K562 (cell line): Measurements from ENCODE around the gene PRDM12. TPM values are rescaled to one million over a fixed set of nuclear protein-coding genes. Genes with fewer than 3 reads are reported as not detected.

Source experiments
- ARID3A ChIP-seq: IDR thresholded peaks from 2 replicates; pipeline ENCODE4 v1.6.1; 2012; ENCODE audit warnings: low read depth, low read length, improper control_type of control experiment, borderline replicate concordance
- ASH1L ChIP-seq: fragments of 450-650 bp; IDR thresholded peaks from 2 replicates; pipeline ENCODE4 v1.6.1; 2018; ENCODE audit warnings: borderline replicate concordance, mild to moderate bottlenecking, low read depth; ENCODE audit not compliant: partially characterized antibody
- ATF6 ChIP-seq: sonication (generic); formaldehyde crosslinking; IDR thresholded peaks from 2 replicates; pipeline ENCODE4 v1.4.0; 2020; ENCODE audit warnings: mild to moderate bottlenecking, missing genetic modification reagents
- BDP1 ChIP-seq: IDR thresholded peaks from 3 replicates; pipeline ENCODE4 v1.6.1; 2011; ENCODE audit not compliant: insufficient read length, insufficient read depth
- C11orf30 ChIP-seq: fragments of 450-650 bp; IDR thresholded peaks from 2 replicates; pipeline ENCODE4 v1.6.1; 2016; ENCODE audit warnings: low read depth, mild to moderate bottlenecking
- KAT2B ChIP-seq: IDR thresholded peaks from one replicate; pipeline ENCODE4 v1.6.1; 2012; ENCODE audit warnings: low read depth, mild to moderate bottlenecking, control low read depth, inconsistent platforms, low read length, moderate library complexity
- KDM5B ChIP-seq: fragments of 200-600 bp; sonication (generic); IDR thresholded peaks from 2 replicates; pipeline ENCODE4 v1.6.1; 2012; ENCODE audit warnings: low read depth, mild to moderate bottlenecking, moderate library complexity, low read length, control low read depth, inconsistent platforms; ENCODE audit not compliant: insufficient replicate concordance
- MAFG ChIP-seq: fragments of 450-650 bp; conservative IDR thresholded peaks from 2 replicates; pipeline ENCODE4 v1.6.1; 2016; ENCODE audit warnings: missing genetic modification characterization, missing compliant biosample characterization
- MAFK ChIP-seq: IDR thresholded peaks from 2 replicates; pipeline ENCODE4 v1.6.1; 2011; ENCODE audit warnings: low read length, improper control_type of control experiment
- MAZ ChIP-seq, 2 experiments: fragments of 450-650 bp in 1 of 2; sonication (generic) in 1 of 2; formaldehyde crosslinking; IDR thresholded peaks in 1 of 2; conservative IDR thresholded peaks in 1 of 2; 2 replicates each; pipeline versions ENCODE4 v1.4.0 to v1.5.0; 2020; ENCODE audit warnings: mild to moderate bottlenecking in 1 of 2, missing genetic modification reagents in 1 of 2
- NCOA2 ChIP-seq, 2 experiments: fragments of 450-650 bp; IDR thresholded peaks; 2 replicates each; pipeline ENCODE4 v1.6.1; 2018; ENCODE audit warnings: mild to moderate bottlenecking in 2 of 2, moderate library complexity in 1 of 2; ENCODE audit not compliant: partially characterized antibody in 2 of 2
- NEUROD1 ChIP-seq: fragments of 150-350 bp; IDR thresholded peaks from 2 replicates; pipeline ENCODE4 v1.6.1; 2014; ENCODE audit warnings: borderline replicate concordance, low read length, low read depth; ENCODE audit not compliant: partially characterized antibody
- RAD21 ChIP-seq, 2 experiments: fragments of 250-450 bp in 1 of 2; fragments of 450-650 bp in 1 of 2; sonication (Bioruptor Pico) in 1 of 2; formaldehyde crosslinking in 1 of 2; IDR thresholded peaks in 1 of 2; conservative IDR thresholded peaks in 1 of 2; 2 replicates each; pipeline versions ENCODE4 v1.4.0 to v1.8.0; 2020 to 2022; ENCODE audit warnings: mild to moderate bottlenecking in 2 of 2, moderate library complexity in 1 of 2
- TFE3 ChIP-seq: fragments of 450-650 bp; formaldehyde crosslinking; IDR thresholded peaks from 2 replicates; pipeline ENCODE4 v1.4.0; 2020; ENCODE audit warnings: mild to moderate bottlenecking, mixed read lengths
- XRCC5 ChIP-seq: fragments of 200-400 bp; formaldehyde crosslinking; IDR thresholded peaks from 2 replicates; pipeline ENCODE4 v1.6.1; 2017; ENCODE audit warnings: low read depth, mild to moderate bottlenecking, low read length
- ZC3H4 ChIP-seq: sonication (generic); formaldehyde crosslinking; IDR thresholded peaks from 2 replicates; pipeline ENCODE4 v1.9.0; 2021; ENCODE audit warnings: missing genetic modification reagents, borderline replicate concordance
- ZNF280B ChIP-seq: fragments of 250-450 bp; sonication (Bioruptor Pico); IDR thresholded peaks from 2 replicates; pipeline ENCODE4 v1.5.1; 2021; ENCODE audit warnings: mild to moderate bottlenecking
- ZNF589 ChIP-seq: fragments of 200-800 bp; sonication (Bioruptor generic); IDR thresholded peaks from 2 replicates; pipeline ENCODE4 v1.6.1; 2016; ENCODE audit warnings: low read depth, missing genetic modification characterization, missing compliant biosample characterization
- polyA plus RNA-seq, 8 experiments: library from polyadenylated mRNA; depleted of rRNA in 4 of 8; stranded (reverse) in 5 of 8; unstranded in 3 of 8; fragments of >200 nt; fragmentation: Nextera tagmentation in 2 of 8; fragmentation: Illumina TruSeq in 1 of 8; extraction: Ambion mirVana in 2 of 8; extraction: Trizol in 1 of 8; gene quantifications; 2 replicates each; pipeline versions ENCODE4 v1.2.1 to v1.2.3, GENCODE V29; 2011 to 2014; ENCODE audit warnings: inconsistent platforms in 1 of 8, missing spikeins in 1 of 8
- total RNA-seq, 7 experiments: library from RNA; depleted of rRNA in 6 of 7; stranded (reverse); fragments of >200 nt in 6 of 7; fragmentation: Illumina TruSeq in 2 of 7; extraction: Trizol in 2 of 7; gene quantifications; 2 replicates each; pipeline versions ENCODE4 v1.2.1 to v1.2.3, GENCODE V29; 2011 to 2021; ENCODE audit warnings: low replicate concordance in 1 of 7

Gene PRDM12
- total and polyA plus RNA-seq, 9 of the 15 experiments (the other 6 are each of a cell fraction or from before 2014, with no cell fraction given), result 0.04 to 0.22 (median 0.07) TPM; not detected in 3

- TF ChIP-seq ARID3A (no peak), BDP1 (no peak), MAFK (peak; percentile 47; the same call in 1 of the 2 replicates), ZC3H4 (CRISPR knock-in tag) (no peak), NEUROD1 (no peak), XRCC5 (no peak), NCOA2 (IDR thresholded peaks at IDR 0.05; ENCODE audit: partially characterized antibody in 2 of 2) (no peak), MAZ (CRISPR knock-in tag; conservative IDR thresholded peaks at IDR 0.05 in 1 of 2, IDR thresholded peaks at IDR 0.05 in 1 of 2) (no peak), MAFG (tag) (peak; percentile 31), ZNF280B (CRISPR knock-in tag) (no peak), ASH1L (no peak), KDM5B (no peak), C11orf30 (peak; percentile 77), RAD21 (CRISPR knock-in tag; conservative IDR thresholded peaks at IDR 0.05 in 1 of 2, IDR thresholded peaks at IDR 0.05 in 1 of 2) (peak in 1 of 2 experiments; percentile 28; a peak in 1 of 4 replicates), KAT2B (no peak), TFE3 (CRISPR knock-in tag) (peak; percentile 70), ZNF589 (CRISPR knock-in tag) (no peak), ATF6 (CRISPR knock-in tag) (no peak)
Measured at GRCh38 chr9:130624154-130624553, 40.2 kb upstream of the PRDM12 start (continued).
